GM21825 (cell line): ENCODE measurements around the gene CMPK2.

Experiments used
- ATAC-seq: cut with Tn5 transposase; IDR thresholded peaks from one replicate; pipeline ENCODE4 v1.9.1; 2021; ENCODE audit warnings: mild to moderate bottlenecking, moderate library complexity; ENCODE audit not compliant: unreplicated experiment

The CMPK2 gene

GRCh38 chr2:6845903-6846302 is 19.8 kb downstream of the CMPK2 start:
- ATAC-seq: no peak

- no peak for ATAC-seq
Measured at GRCh38 chr2:6845312-6845711, 20.4 kb downstream of the CMPK2 start.

GRCh38 chr2:6841537-6842287 is 24.0 kb downstream of the CMPK2 start:
- ATAC-seq: no peak

GRCh38 chr2:6838673-6839319 is 26.9 kb downstream of the CMPK2 start:
- ATAC-seq: no peak

- no peak for ATAC-seq
Measured at GRCh38 chr2:6835467-6835866, 30.2 kb downstream of the CMPK2 start.

GRCh38 chr2:6834163-6834562 is 31.5 kb downstream of the CMPK2 start:
- no peak for ATAC-seq

- ATAC-seq: no peak
Measured at GRCh38 chr2:6833300-6833604, 32.5 kb downstream of the CMPK2 start.

- no peak for ATAC-seq
Measured at GRCh38 chr2:6832596-6833299, 33.0 kb downstream of the CMPK2 start.

- no peak for ATAC-seq
Measured at GRCh38 chr2:6831229-6831628, 34.5 kb downstream of the CMPK2 start.

- ATAC-seq: no peak
Measured at GRCh38 chr2:6828299-6828584, 37.5 kb downstream of the CMPK2 start.

GRCh38 chr2:6827566-6828298 is 38.0 kb downstream of the CMPK2 start:
- no peak for ATAC-seq

- peak; percentile 92 for ATAC-seq
Measured at GRCh38 chr2:6826081-6826913, 39.4 kb downstream of the CMPK2 start.

GRCh38 chr2:6824962-6825361 is 40.7 kb downstream of the CMPK2 start:
- ATAC-seq: no peak

- ATAC-seq: no peak
Measured at GRCh38 chr2:6823111-6823510, 42.6 kb downstream of the CMPK2 start.

- ATAC-seq: no peak
Measured at GRCh38 chr2:6822406-6822805, 43.3 kb downstream of the CMPK2 start.

GRCh38 chr2:6820903-6821584 is 44.7 kb downstream of the CMPK2 start:
- no peak for ATAC-seq

- no peak for ATAC-seq
Measured at GRCh38 chr2:6820236-6820635, 45.5 kb downstream of the CMPK2 start.

- ATAC-seq: no peak
Measured at GRCh38 chr2:6819668-6820067, 46.0 kb downstream of the CMPK2 start.

- no peak for ATAC-seq
Measured at GRCh38 chr2:6818012-6818411, 47.7 kb downstream of the CMPK2 start.

- no peak for ATAC-seq
Measured at GRCh38 chr2:6814869-6815268, 50.8 kb downstream of the CMPK2 start.
